Lung microvascular endothelial cell (primary cell): ENCODE measurements around the gene GALC. TPM values are rescaled to one million over a fixed set of nuclear protein-coding genes. Genes with fewer than 3 reads are reported as not detected.

ENCODE experiments used
- DNase-seq, 2 donors: peaks; one replicate each; pipeline versions ENCODE4 v3.0.0 to v3.0.0-alpha.2; 2010; ENCODE audit warnings: low read depth in 2 of 2
- total RNA-seq: library from RNA; depleted of rRNA; stranded (reverse); fragments of >200 nt; gene quantifications from 2 replicates; pipeline ENCODE4 v1.2.1, GENCODE V29; 2014

GALC gene
- total RNA-seq, 1 donor from 2014 or later = 9.5 TPM

DNA sequence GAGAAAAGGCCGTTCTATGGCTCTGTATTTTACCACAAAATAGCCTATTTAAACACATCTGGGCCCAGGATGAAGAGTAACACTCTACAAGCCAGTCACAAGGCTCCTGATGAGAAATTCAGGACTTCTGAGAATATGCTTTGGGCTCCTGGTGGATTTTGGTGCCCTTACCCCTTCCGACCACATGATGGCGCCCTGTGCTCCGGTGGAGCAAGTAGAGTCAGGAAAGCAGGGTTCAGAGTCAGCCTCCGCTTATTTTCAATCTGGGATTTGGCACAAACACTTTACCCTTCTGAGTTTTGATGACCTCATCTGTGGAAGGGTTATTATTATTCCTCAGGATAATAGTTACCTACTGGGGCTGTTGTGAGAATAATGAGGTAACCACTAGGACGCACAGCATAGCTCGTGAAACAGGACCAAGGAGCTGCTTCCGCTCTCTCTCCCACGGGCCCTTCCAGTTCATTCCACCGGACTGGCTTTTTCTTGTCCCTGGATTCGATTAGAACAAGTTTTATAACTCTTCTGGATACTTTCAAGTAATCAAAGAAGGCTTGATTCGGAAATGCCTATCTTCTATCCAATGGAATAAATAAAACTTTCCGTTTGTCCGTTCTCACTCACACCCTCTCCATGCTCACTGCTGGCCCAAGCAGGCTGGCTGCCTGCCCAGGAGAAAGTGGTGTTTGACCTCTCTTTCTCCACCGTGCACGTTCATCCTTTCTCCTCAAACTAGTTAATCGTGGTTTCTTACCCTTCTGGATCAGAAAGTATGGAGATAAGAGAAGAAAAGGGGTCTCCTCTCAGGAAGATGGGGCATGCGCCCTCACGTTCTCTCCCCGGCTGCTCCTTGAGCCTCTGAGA is 104.6 kb downstream of the GALC start:
- DNase-seq = peak; percentile 11

DNA sequence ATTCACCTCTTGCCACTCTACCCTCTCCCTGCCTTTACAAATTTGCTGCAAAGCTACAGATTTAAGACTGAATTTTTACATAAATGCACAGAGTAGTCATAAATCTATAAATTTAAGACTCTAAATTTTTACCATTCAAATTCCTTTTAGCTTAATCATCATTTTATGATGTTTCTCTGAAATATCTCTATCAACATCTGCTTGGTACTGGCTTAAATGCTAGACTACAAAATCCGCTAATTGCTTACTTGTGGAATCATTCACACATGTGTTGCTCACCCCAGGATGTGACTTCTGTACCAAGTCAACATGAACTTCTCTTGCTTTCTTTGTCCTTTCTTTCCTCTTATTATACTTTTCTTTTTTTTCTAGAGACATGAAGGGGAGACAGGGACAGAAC is 109.2 kb downstream of the GALC start:
- no peak for DNase-seq

Other genes starting within 250 kb of the GALC start
- gene GPR65, start 12.0 kb upstream of the GALC start, total RNA-seq = under 0.01 and 0.20 TPM in 2 replicates